Erythroblast (primary cell): Measurements from ENCODE around the gene FMN1.

Source experiments
- DNase-seq, 2 experiments: peaks; one replicate each; lab custom pipeline; 2025; lab: John Stamatoyannopoulos, UW
- GATA1 ChIP-seq: IDR thresholded peaks from 2 replicates; pipeline ENCODE4 v1.6.1; 2011; ENCODE audit warnings: low read depth, mild to moderate bottlenecking, control low read depth, low read length, moderate library complexity
- POLR2A ChIP-seq: IDR thresholded peaks from 2 replicates; pipeline ENCODE4 v1.6.1; 2011; ENCODE audit warnings: mild to moderate bottlenecking, low read length

The FMN1 gene

DNA sequence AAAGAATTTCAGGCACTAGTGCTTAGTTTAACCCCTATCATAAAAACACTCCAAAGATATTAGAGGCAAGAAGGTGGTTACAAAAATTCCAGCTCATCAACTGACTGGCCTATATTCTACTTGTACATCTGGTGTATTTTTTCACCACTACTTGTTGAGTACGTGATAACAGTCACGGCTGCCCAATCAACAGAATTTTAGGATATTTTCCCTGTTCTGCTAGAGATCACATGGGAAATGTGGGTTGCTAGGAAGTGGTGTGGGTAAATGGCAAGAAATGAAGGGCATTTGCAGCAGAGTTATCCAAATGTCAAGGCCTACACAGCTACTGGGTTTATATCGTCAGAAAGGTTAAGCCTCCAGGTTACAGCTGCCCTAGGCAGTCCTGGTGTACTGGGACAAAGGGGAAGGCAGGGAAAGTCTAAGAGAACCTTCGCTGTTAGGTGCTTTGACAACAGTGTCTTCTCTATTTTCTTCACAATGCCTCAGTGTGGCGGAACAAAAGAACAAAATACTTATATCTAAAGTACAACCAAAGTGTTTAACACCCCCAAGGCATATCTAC, 81.9 kb downstream of the FMN1 start:
- DNase-seq = no peak
- TF ChIP-seq GATA1 (no peak), POLR2A (no peak)

- no peak for TF ChIP-seq POLR2A
- no peak for TF ChIP-seq GATA1
- no peak for DNase-seq
Measured at GRCh38 chr15:33111041-33111451, 83.5 kb downstream of the FMN1 start.

- no peak for DNase-seq
- TF ChIP-seq GATA1 (no peak), POLR2A (no peak)
Measured at GRCh38 chr15:33109345-33109744, 85.2 kb downstream of the FMN1 start.

GRCh38 chr15:33108518-33108917, 86.0 kb downstream of the FMN1 start:
- TF ChIP-seq GATA1 (no peak), POLR2A (no peak)
- DNase-seq = no peak

GRCh38 chr15:33107950-33108349, 86.6 kb downstream of the FMN1 start:
- no peak for DNase-seq
- TF ChIP-seq GATA1 = no peak
- TF ChIP-seq POLR2A = no peak

DNA sequence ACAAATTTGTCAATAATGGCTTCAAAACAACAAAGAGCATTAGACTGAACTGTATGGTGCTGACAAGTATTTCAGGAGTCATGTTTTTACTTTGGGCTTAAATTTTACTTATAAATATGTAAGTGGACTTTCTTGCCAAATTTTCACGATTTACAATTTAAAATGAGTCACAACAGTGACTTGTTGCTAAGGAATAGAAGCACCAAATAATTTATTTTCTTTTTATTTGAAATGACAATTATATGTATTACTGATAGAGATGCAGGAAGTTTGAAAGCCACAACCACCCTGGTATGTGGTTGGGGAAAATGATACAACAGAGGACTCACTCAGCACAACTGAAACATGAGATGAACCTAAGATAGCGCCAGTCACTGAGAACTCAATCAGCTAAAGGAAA, 90.3 kb downstream of the FMN1 start:
- TF ChIP-seq GATA1 (no peak), POLR2A (no peak)
- DNase-seq = no peak

DNA sequence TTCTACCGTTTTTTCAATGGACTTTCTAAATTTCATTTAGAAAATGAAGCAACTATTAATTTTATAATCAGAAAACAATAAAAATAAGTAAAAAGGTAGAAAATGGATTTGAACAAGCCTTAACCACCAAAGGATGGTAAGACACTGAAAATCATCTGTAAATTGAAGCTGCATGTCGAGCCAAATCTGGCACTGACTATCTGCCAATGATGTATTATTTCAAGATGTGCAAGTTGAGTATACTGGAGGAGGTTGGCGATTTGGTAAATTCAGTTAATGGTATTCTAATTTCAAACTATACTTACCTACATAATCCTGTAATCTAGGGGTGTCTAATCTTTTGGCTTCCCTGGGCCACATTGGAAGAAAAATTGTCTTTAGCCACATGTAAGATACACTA, 93.5 kb downstream of the FMN1 start:
- no peak for DNase-seq
- TF ChIP-seq GATA1 (no peak), POLR2A (no peak)

- no peak for TF ChIP-seq GATA1
- TF ChIP-seq POLR2A = no peak
- DNase-seq = no peak
Measured at GRCh38 chr15:33100314-33100713, 94.2 kb downstream of the FMN1 start.

DNA sequence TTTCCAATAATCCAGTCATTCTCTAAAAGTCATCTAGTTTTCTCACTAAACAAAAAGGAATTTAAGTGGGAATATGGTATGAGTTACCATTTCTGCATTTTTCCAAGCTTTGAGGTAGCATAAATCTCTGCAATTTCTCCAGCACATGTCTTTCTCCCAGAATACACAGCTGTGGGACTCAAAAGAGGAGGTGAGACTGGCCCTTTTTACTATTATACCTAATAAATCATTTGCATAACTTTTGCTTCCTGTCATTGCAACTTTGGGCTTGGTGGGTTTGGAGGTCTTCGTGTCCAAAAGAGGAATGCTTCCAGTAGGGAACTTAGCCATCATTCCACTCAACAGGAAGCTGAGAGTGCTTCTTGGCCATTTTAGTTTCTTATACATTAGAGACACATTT, 94.8 kb downstream of the FMN1 start:
- TF ChIP-seq POLR2A = no peak
- TF ChIP-seq GATA1 = no peak
- DNase-seq = no peak

- DNase-seq = no peak
- no peak for TF ChIP-seq POLR2A
- TF ChIP-seq GATA1 = no peak
Measured at GRCh38 chr15:33099213-33099612, 95.3 kb downstream of the FMN1 start.

GRCh38 chr15:33098094-33099058, 96.1 kb downstream of the FMN1 start:
- DNase-seq = no peak
- TF ChIP-seq GATA1 = no peak
- no peak for TF ChIP-seq POLR2A

GRCh38 chr15:33096134-33096533, 98.4 kb downstream of the FMN1 start:
- no peak for DNase-seq
- TF ChIP-seq GATA1 (no peak), POLR2A (no peak)

DNA sequence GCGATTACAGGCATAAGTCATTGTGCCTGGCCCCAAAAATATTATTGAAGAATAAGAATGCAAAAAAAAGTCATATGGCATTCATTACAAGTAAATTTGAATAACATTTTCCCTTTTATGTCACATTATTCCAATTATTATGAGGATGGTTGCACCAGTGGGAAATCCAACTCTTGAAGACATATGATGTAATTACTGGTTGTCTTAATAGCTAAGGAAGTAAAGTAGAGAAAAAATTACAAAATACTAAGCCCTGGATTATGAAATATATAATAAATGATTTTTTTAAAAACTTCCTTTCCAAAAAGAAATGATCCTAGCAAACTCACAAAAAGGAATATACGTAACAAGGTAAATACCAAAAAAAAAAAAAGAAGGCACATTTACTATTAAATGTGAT, 98.9 kb downstream of the FMN1 start:
- TF ChIP-seq POLR2A (no peak), GATA1 (no peak)
- DNase-seq = no peak

DNA sequence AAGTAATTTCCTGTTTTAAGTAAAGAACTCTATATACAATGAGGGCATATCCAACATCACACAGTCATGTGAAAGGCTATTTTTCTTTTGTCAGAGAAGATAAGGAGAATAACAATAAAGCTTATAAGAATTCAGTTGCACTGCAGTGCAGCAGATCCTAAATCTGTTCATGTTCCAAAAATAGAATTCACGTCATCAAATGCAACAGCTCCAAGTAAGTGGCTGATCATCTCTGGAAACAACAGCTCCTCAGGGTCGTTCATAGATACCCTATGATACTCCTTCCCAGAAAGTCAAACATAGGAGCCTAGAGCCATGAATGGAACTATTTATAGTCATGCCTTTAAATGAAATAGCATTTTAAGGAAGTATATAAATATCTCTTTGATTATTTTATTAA, 100.2 kb downstream of the FMN1 start:
- no peak for DNase-seq

DNA sequence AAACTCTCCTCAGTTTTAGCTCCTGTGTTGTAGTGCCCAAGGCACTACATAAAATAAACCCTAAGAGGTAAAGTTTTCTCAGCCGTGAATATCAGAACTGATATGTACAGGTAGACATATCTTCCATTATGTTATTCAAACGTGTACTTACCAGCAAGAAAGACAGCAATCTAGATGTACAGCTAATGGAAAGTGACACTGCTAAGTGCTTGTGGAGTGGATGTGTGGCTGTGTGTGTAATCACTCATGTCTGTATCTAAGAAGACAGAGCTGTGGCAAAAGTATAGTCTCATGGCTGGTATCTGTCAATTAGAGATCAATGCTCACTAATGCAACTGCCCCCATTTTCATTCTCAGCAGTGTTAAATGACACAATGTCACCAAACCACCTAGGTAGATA, 101.3 kb downstream of the FMN1 start:
- DNase-seq = no peak
- no peak for TF ChIP-seq POLR2A
- no peak for TF ChIP-seq GATA1

More for the DNA sequence above, 100.2 kb downstream of the FMN1 start:
- TF ChIP-seq GATA1 (no peak), POLR2A (no peak)
